ENCODE data around the gene MED29.

The MED29 gene

DNA sequence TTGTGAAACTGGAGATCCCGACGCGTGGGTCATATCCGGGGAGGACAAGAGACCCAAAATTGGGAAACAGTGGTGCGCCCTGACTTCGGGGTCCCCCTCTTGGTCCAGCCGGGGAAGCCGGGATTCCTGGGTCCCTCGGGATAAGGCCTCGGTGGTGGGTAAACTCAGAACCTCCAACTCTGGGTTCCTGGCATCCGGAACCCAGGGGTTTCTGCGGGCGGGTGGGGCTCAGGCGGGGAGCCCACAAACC lies 16.2 kb downstream of the MED29 start:
- TF ChIP-seq YY1 (IDR thresholded peaks at IDR 0.05; ENCODE audit: low read depth): no peak
- no peak for TF ChIP-seq EGR1 (IDR thresholded peaks at IDR 0.05)
- TF ChIP-seq, protein P1, sequence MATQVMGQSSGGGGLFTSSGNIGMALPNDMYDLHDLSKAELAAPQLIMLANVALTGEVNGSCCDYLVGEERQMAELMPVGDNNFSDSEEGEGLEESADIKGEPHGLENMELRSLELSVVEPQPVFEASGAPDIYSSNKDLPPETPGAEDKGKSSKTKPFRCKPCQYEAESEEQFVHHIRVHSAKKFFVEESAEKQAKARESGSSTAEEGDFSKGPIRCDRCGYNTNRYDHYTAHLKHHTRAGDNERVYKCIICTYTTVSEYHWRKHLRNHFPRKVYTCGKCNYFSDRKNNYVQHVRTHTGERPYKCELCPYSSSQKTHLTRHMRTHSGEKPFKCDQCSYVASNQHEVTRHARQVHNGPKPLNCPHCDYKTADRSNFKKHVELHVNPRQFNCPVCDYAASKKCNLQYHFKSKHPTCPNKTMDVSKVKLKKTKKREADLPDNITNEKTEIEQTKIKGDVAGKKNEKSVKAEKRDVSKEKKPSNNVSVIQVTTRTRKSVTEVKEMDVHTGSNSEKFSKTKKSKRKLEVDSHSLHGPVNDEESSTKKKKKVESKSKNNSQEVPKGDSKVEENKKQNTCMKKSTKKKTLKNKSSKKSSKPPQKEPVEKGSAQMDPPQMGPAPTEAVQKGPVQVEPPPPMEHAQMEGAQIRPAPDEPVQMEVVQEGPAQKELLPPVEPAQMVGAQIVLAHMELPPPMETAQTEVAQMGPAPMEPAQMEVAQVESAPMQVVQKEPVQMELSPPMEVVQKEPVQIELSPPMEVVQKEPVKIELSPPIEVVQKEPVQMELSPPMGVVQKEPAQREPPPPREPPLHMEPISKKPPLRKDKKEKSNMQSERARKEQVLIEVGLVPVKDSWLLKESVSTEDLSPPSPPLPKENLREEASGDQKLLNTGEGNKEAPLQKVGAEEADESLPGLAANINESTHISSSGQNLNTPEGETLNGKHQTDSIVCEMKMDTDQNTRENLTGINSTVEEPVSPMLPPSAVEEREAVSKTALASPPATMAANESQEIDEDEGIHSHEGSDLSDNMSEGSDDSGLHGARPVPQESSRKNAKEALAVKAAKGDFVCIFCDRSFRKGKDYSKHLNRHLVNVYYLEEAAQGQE (IDR thresholded peaks at IDR 0.05; ENCODE audit: low read depth): no peak
- TF ChIP-seq RAD21 (IDR thresholded peaks at IDR 0.05; ENCODE audit: low read depth): no peak
- no peak for TF ChIP-seq FOXM1 (IDR thresholded peaks at IDR 0.05; ENCODE audit: borderline replicate concordance, low read depth)
- no peak for TF ChIP-seq NFIC (IDR thresholded peaks at IDR 0.05)
- TF ChIP-seq, protein P2, sequence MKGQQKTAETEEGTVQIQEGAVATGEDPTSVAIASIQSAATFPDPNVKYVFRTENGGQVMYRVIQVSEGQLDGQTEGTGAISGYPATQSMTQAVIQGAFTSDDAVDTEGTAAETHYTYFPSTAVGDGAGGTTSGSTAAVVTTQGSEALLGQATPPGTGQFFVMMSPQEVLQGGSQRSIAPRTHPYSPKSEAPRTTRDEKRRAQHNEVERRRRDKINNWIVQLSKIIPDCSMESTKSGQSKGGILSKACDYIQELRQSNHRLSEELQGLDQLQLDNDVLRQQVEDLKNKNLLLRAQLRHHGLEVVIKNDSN (IDR thresholded peaks at IDR 0.05): no peak
- TF ChIP-seq EP300 (IDR thresholded peaks at IDR 0.05; ENCODE audit: borderline replicate concordance): no peak
- TF ChIP-seq TAF1 (IDR thresholded peaks at IDR 0.05; ENCODE audit: low read depth): no peak
- TF ChIP-seq ZBTB7A (IDR thresholded peaks at IDR 0.05; ENCODE audit: low read depth): no peak
- TF ChIP-seq TCF12 (IDR thresholded peaks at IDR 0.05; ENCODE audit: low read depth): no peak
- TF ChIP-seq TEAD4 (IDR thresholded peaks at IDR 0.05): no peak
- TF ChIP-seq, protein P3, sequence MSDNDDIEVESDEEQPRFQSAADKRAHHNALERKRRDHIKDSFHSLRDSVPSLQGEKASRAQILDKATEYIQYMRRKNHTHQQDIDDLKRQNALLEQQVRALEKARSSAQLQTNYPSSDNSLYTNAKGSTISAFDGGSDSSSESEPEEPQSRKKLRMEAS (IDR thresholded peaks at IDR 0.05): no peak
- TF ChIP-seq CEBPB (IDR thresholded peaks at IDR 0.05): no peak
- TF ChIP-seq CREB1 (IDR thresholded peaks at IDR 0.05; ENCODE audit: low read depth): no peak

DNA sequence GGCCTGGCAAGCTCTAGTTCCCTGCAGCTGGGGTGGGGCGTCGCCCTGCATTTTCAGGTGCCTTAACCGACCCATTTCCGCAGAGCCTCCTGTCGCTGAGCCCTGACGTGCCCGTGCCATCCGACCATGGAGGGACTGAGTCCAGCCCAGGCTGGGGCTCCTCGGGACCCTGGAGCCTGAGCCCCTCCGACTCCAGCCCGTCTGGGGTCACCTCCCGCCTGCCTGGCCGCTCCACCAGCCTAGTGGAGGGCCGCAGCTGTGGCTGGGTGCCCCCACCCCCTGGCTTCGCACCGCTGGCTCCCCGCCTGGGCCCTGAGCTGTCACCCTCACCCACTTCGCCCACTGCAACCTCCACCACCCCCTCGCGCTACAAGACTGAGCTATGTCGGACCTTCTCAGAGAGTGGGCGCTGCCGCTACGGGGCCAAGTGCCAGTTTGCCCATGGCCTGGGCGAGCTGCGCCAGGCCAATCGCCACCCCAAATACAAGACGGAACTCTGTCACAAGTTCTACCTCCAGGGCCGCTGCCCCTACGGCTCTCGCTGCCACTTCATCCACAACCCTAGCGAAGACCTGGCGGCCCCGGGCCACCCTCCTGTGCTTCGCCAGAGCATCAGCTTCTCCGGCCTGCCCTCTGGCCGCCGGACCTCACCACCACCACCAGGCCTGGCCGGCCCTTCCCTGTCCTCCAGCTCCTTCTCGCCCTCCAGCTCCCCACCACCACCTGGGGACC lies 16.6 kb downstream of the MED29 start:
- TF ChIP-seq FOXM1 (IDR thresholded peaks at IDR 0.05; ENCODE audit: borderline replicate concordance, low read depth) (no peak), TEAD4 (IDR thresholded peaks at IDR 0.05) (peak; percentile 44; the same call in 1 of the 2 replicates), TCF12 (IDR thresholded peaks at IDR 0.05; ENCODE audit: low read depth) (peak; percentile 69; the same call in 1 of the 2 replicates), ZBTB7A (IDR thresholded peaks at IDR 0.05; ENCODE audit: low read depth) (peak; percentile 53; the same call in 1 of the 2 replicates)

DNA sequence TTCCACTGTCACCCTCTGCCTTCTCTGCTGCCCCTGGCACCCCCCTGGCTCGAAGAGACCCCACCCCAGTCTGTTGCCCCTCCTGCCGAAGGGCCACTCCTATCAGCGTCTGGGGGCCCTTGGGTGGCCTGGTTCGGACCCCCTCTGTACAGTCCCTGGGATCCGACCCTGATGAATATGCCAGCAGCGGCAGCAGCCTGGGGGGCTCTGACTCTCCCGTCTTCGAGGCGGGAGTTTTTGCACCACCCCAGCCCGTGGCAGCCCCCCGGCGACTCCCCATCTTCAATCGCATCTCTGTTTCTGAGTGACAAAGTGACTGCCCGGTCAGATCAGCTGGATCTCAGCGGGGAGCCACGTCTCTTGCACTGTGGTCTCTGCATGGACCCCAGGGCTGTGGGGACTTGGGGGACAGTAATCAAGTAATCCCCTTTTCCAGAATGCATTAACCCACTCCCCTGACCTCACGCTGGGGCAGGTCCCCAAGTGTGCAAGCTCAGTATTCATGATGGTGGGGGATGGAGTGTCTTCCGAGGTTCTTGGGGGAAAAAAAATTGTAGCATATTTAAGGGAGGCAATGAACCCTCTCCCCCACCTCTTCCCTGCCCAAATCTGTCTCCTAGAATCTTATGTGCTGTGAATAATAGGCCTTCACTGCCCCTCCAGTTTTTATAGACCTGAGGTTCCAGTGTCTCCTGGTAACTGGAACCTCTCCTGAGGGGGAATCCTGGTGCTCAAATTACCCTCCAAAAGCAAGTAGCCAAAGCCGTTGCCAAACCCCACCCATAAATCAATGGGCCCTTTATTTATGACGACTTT lies 17.4 kb downstream of the MED29 start:
- TF ChIP-seq EP300 (IDR thresholded peaks at IDR 0.05; ENCODE audit: borderline replicate concordance): no peak
- no peak for TF ChIP-seq CEBPB (IDR thresholded peaks at IDR 0.05)
- no peak for TF ChIP-seq TEAD4 (IDR thresholded peaks at IDR 0.05)
- TF ChIP-seq TAF1 (IDR thresholded peaks at IDR 0.05; ENCODE audit: low read depth): no peak
- TF ChIP-seq, protein P2 (IDR thresholded peaks at IDR 0.05): no peak
- TF ChIP-seq RAD21 (IDR thresholded peaks at IDR 0.05; ENCODE audit: low read depth): no peak
- no peak for TF ChIP-seq YY1 (IDR thresholded peaks at IDR 0.05; ENCODE audit: low read depth)
- TF ChIP-seq EGR1 (IDR thresholded peaks at IDR 0.05): no peak
- TF ChIP-seq, protein P3 (IDR thresholded peaks at IDR 0.05): no peak
- TF ChIP-seq, protein P1 (IDR thresholded peaks at IDR 0.05; ENCODE audit: low read depth): no peak
- no peak for TF ChIP-seq FOXM1 (IDR thresholded peaks at IDR 0.05; ENCODE audit: borderline replicate concordance, low read depth)
- TF ChIP-seq ZBTB7A (IDR thresholded peaks at IDR 0.05; ENCODE audit: low read depth): no peak
- TF ChIP-seq TCF12 (IDR thresholded peaks at IDR 0.05; ENCODE audit: low read depth): no peak
- no peak for TF ChIP-seq CREB1 (IDR thresholded peaks at IDR 0.05; ENCODE audit: low read depth)
- TF ChIP-seq NFIC (IDR thresholded peaks at IDR 0.05): no peak

DNA sequence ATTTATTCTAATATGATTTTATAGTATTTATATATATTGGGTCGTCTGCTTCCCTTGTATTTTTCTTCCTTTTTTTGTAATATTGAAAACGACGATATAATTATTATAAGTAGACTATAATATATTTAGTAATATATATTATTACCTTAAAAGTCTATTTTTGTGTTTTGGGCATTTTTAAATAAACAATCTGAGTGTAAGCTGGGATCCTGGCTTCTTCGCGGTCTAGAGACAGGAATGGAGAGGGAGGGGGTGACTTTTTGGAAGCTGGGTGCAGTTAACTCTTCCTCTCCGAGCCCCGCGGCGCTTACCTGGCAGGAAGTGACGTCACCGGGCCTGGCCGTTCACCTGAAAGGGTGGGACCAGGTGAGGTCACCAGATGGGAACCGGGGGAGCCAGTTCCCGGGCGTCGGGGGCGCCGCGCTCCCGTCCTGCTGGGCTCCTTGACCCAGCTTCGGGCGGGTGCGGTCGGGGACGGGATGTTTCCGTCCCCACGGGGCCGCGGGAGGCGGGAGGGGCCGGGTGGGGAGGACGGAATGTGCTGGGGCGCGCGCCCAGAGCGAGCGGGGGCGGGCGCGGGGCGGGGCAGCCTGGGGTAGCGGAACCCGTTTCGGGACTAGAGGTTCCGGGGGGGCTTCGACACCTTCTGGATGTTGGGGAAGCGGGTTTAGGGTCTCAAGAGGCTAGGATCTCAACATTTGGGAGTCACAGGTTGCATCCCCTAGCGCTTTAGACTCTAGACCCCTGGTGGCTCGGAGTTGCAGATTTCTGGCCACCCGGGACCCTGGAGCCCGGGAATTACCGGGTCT lies 18.2 kb downstream of the MED29 start:
- TF ChIP-seq ZBTB7A (IDR thresholded peaks at IDR 0.05; ENCODE audit: low read depth) (no peak), TEAD4 (IDR thresholded peaks at IDR 0.05) (peak; percentile 42), RAD21 (IDR thresholded peaks at IDR 0.05; ENCODE audit: low read depth) (no peak), CREB1 (IDR thresholded peaks at IDR 0.05; ENCODE audit: low read depth) (peak; percentile 81), EGR1 (IDR thresholded peaks at IDR 0.05) (peak; percentile 80), YY1 (IDR thresholded peaks at IDR 0.05; ENCODE audit: low read depth) (no peak), TCF12 (IDR thresholded peaks at IDR 0.05; ENCODE audit: low read depth) (peak; percentile 76), EP300 (IDR thresholded peaks at IDR 0.05; ENCODE audit: borderline replicate concordance) (peak; percentile 56; the same call in 1 of the 2 replicates), NFIC (IDR thresholded peaks at IDR 0.05) (peak; percentile 61), TAF1 (IDR thresholded peaks at IDR 0.05; ENCODE audit: low read depth) (no peak; the same call in 1 of the 2 replicates), FOXM1 (IDR thresholded peaks at IDR 0.05; ENCODE audit: borderline replicate concordance, low read depth) (no peak), CEBPB (IDR thresholded peaks at IDR 0.05) (no peak)
- TF ChIP-seq, protein P2 (IDR thresholded peaks at IDR 0.05): no peak
- TF ChIP-seq, protein P1 (IDR thresholded peaks at IDR 0.05; ENCODE audit: low read depth): no peak
- TF ChIP-seq, protein P3 (IDR thresholded peaks at IDR 0.05): peak; percentile 37

Measured in Ishikawa (cell line).